IMR-90 (cell line): ENCODE data around the gene MAGEC3. TPM values are rescaled to one million over a fixed set of nuclear protein-coding genes. Genes with fewer than 3 reads are reported as not detected.

Experiments
- ATAC-seq: fragments of 200-7000 bp; cut with Tn5 transposase; 2 replicates; pipeline ENCODE4 v1.9.1; 2020; ENCODE audit warnings: low read depth, mild to moderate bottlenecking, moderate library complexity
- BruUV-seq: library from RNA; stranded (reverse); fragments of 400-500 nt; replicated peaks from 2 replicates; lab custom pipeline; 2021; lab: Mats Ljungman, UMichigan
- CTCF ChIA-PET: fragments of 300-600 bp; formaldehyde crosslinking; extraction: SDS; loops from one replicate; lab custom pipeline; 2021; ENCODE audit warnings: antibody characterized with exemption; lab: Yijun Ruan, JAX
- POLR2A ChIA-PET: fragments of 300-600 bp; sonication (Branson Sonifier 250); formaldehyde crosslinking; loops from one replicate; lab custom pipeline; 2022; ENCODE audit warnings: antibody characterized with exemption; ENCODE audit not compliant: unreplicated experiment; lab: Charles Lee
- DNase-seq: peaks from one replicate; pipeline ENCODE4 v3.0.0; 2013
- H2AFZ ChIP-seq: replicated peaks from 2 replicates; pipeline ENCODE3; 2013; ENCODE audit warnings: low read length, mild to moderate bottlenecking; ENCODE audit not compliant: poor library complexity
- H2AK5ac ChIP-seq: 2 replicates; pipeline ENCODE4 v1.6.1; 2013; ENCODE audit warnings: low read depth, low read length, inconsistent platforms
- H2AK9ac ChIP-seq: replicated peaks from 2 replicates; pipeline ENCODE3; 2013; ENCODE audit warnings: mild to moderate bottlenecking, low read depth, low read length, moderate library complexity; ENCODE audit not compliant: poor library complexity
- H2BK120ac ChIP-seq: 2 replicates; pipeline ENCODE4 v1.6.1; 2013; ENCODE audit warnings: low read depth, low read length, inconsistent platforms
- H2BK15ac ChIP-seq: 3 replicates; pipeline ENCODE4 v1.6.1; 2013; ENCODE audit warnings: low read depth, low read length, inconsistent platforms
- H2BK20ac ChIP-seq: 2 replicates; pipeline ENCODE4 v1.6.1; 2013; ENCODE audit warnings: low read depth, mild to moderate bottlenecking, inconsistent platforms, low read length, moderate library complexity
- H2BK5ac ChIP-seq: 2 replicates; pipeline ENCODE4 v1.6.1; 2013; ENCODE audit warnings: mild to moderate bottlenecking, low read depth, low read length, inconsistent platforms; ENCODE audit not compliant: poor library complexity, severe bottlenecking
- H3K14ac ChIP-seq: replicated peaks from 2 replicates; pipeline ENCODE4 v1.6.1; 2013; ENCODE audit warnings: low read depth, low read length, inconsistent platforms
- H3K18ac ChIP-seq: 2 replicates; pipeline ENCODE4 v1.6.1; 2013; ENCODE audit warnings: low read depth, low read length, control low read depth
- H3K23ac ChIP-seq: 2 replicates; pipeline ENCODE4 v1.6.1; 2013; ENCODE audit warnings: low read depth, low read length, inconsistent platforms
- H3K27ac ChIP-seq: 2 replicates; pipeline ENCODE4 v1.5.1; 2013; ENCODE audit warnings: mild to moderate bottlenecking, control low read depth, low read length; ENCODE audit not compliant: insufficient read depth
- H3K27me3 ChIP-seq: 2 replicates; pipeline ENCODE4 v1.6.1; 2013; ENCODE audit warnings: low read length; ENCODE audit not compliant: control insufficient read depth, insufficient read depth
- H3K36me3 ChIP-seq: 2 replicates; pipeline ENCODE4 v1.6.1; 2013; ENCODE audit warnings: low read length, mixed read lengths; ENCODE audit not compliant: control insufficient read depth, insufficient read depth
- H3K4ac ChIP-seq: 2 replicates; pipeline ENCODE4 v1.6.1; 2013; ENCODE audit warnings: low read depth, low read length, inconsistent platforms
- H3K4me1 ChIP-seq: 2 replicates; pipeline ENCODE4 v1.6.1; 2013; ENCODE audit warnings: low read length, mixed read lengths; ENCODE audit not compliant: control insufficient read depth, insufficient read depth
- H3K4me2 ChIP-seq: 2 replicates; pipeline ENCODE4 v1.6.1; 2013; ENCODE audit warnings: low read depth, mild to moderate bottlenecking, control low read depth, low read length, moderate library complexity
- H3K4me3 ChIP-seq: 2 replicates; pipeline ENCODE4 v1.5.1; 2013; ENCODE audit warnings: low read depth, mild to moderate bottlenecking, control low read depth, low read length, moderate library complexity; ENCODE audit not compliant: insufficient read depth
- H3K56ac ChIP-seq: 2 replicates; pipeline ENCODE4 v1.6.1; 2013; ENCODE audit warnings: low read length, inconsistent platforms; ENCODE audit not compliant: insufficient read depth; ENCODE audit errors: extremely low read depth
- H3K79me1 ChIP-seq, 2 experiments: 2 replicates each; pipeline ENCODE4 v1.6.1; 2013; ENCODE audit warnings: low read length in 2 of 2, inconsistent platforms in 1 of 2, low read depth in 1 of 2
- H3K9ac ChIP-seq: 2 replicates; pipeline ENCODE4 v1.6.1; 2013; ENCODE audit warnings: low read depth, low read length, control low read depth
- H3K9me1 ChIP-seq: 2 replicates; pipeline ENCODE4 v1.6.1; 2013; ENCODE audit warnings: low read length, inconsistent platforms; ENCODE audit not compliant: insufficient read depth
- H3K9me3 ChIP-seq: 2 replicates; pipeline ENCODE4 v1.6.1; 2013; ENCODE audit warnings: low read length; ENCODE audit not compliant: control insufficient read depth, insufficient read depth
- H4K20me1 ChIP-seq: 2 replicates; pipeline ENCODE4 v1.6.1; 2013; ENCODE audit warnings: low read length, inconsistent platforms; ENCODE audit not compliant: insufficient read depth
- H4K5ac ChIP-seq: 2 replicates; pipeline ENCODE4 v1.6.1; 2013; ENCODE audit warnings: mild to moderate bottlenecking, low read depth, low read length, control low read depth
- H4K8ac ChIP-seq, 2 experiments: 2 replicates each; pipeline ENCODE4 v1.6.1; 2013; ENCODE audit warnings: low read depth in 2 of 2, low read length in 2 of 2, control low read depth in 1 of 2, inconsistent platforms in 1 of 2
- H4K91ac ChIP-seq: 2 replicates; pipeline ENCODE4 v1.6.1; 2013; ENCODE audit warnings: low read depth, low read length, inconsistent platforms; ENCODE audit not compliant: insufficient read depth
- CEBPB ChIP-seq: IDR thresholded peaks from 2 replicates; pipeline ENCODE4 v1.6.1; 2012; ENCODE audit warnings: low read depth, low read length, improper control_type of control experiment
- CHD1 ChIP-seq: IDR thresholded peaks from 2 replicates; pipeline ENCODE4 v1.6.1; 2012; ENCODE audit warnings: low read depth, low read length, improper control_type of control experiment
- CTCF ChIP-seq: conservative IDR thresholded peaks from 2 replicates; pipeline ENCODE4 v1.5.1; 2012; ENCODE audit warnings: mild to moderate bottlenecking, low read depth, low read length, improper control_type of control experiment
- FOS ChIP-seq: fragments of 150-350 bp; IDR thresholded peaks from 2 replicates; pipeline ENCODE4 v1.6.1; 2016; ENCODE audit warnings: low read depth, low read length
- MAFK ChIP-seq: IDR thresholded peaks from 2 replicates; pipeline ENCODE4 v1.6.1; 2012; ENCODE audit warnings: low read depth, low read length, improper control_type of control experiment
- MXI1 ChIP-seq: IDR thresholded peaks from 2 replicates; pipeline ENCODE4 v1.6.1; 2012; ENCODE audit warnings: low read depth, mild to moderate bottlenecking, low read length, moderate library complexity, borderline replicate concordance
- NFE2L2 ChIP-seq: fragments of 150-350 bp; IDR thresholded peaks from 2 replicates; pipeline ENCODE4 v1.6.1; 2016; ENCODE audit warnings: low read depth, mild to moderate bottlenecking, low read length
- RAD21 ChIP-seq: IDR thresholded peaks from 2 replicates; pipeline ENCODE4 v1.6.1; 2012; ENCODE audit warnings: low read length, improper control_type of control experiment
- RFX5 ChIP-seq: IDR thresholded peaks from 2 replicates; pipeline ENCODE4 v1.8.0; 2012; ENCODE audit warnings: low read depth, mild to moderate bottlenecking, low read length, moderate library complexity
- SMC3 ChIP-seq: fragments of 150-350 bp; IDR thresholded peaks from 2 replicates; pipeline ENCODE4 v1.6.1; 2016; ENCODE audit warnings: low read depth, mild to moderate bottlenecking, antibody characterized with exemption, low read length, moderate library complexity
- USF2 ChIP-seq: fragments of 150-350 bp; IDR thresholded peaks from 2 replicates; pipeline ENCODE4 v1.6.1; 2017; ENCODE audit warnings: mild to moderate bottlenecking, antibody characterized with exemption, low read length, low read depth
- WGBS, 2 experiments: methylation state at CpG; one replicate each; pipeline versions ENCODE4 v1.1.5 to v1.1.7; 2013; ENCODE audit warnings: missing lambda C conversion rate in 2 of 2; ENCODE audit not compliant: insufficient read length in 1 of 2; ENCODE audit errors: extremely low coverage in 2 of 2; 5-methylcytosine and 5-hydroxymethylcytosine counted together
- dilution Hi-C: fragments of 300-500 bp; cut with HindIII; formaldehyde crosslinking; loops from one replicate; pipeline ENCODE4 v1.14.3; 2018; ENCODE audit warnings: low sequenced_read_pairs; ENCODE audit not compliant: unreplicated experiment
- in situ Hi-C: fragments of 300-500 bp; cut with MboI; formaldehyde crosslinking; loops from 3 replicates; pipeline ENCODE4 v1.14.3; 2019; ENCODE audit warnings: low sequenced_read_pairs, inconsistent platforms, mixed read lengths
- intact Hi-C: fragments of 100-400 bp; cut with micrococcal nuclease; formaldehyde crosslinking; loops from 2 replicates; pipeline ENCODE4 v1.10.0; 2022
- polyA plus RNA-seq, 3 experiments: library from polyadenylated mRNA; depleted of rRNA; stranded (reverse); fragments of >200 nt; gene quantifications; 2 replicates each; pipeline ENCODE4 v1.2.3, GENCODE V29; 2012; ENCODE audit warnings: low replicate concordance in 1 of 3
- total RNA-seq: library from RNA; depleted of rRNA; stranded (reverse); fragments of >200 nt; gene quantifications from 2 replicates; pipeline ENCODE4 v1.2.3, GENCODE V29; 2012

Gene MAGEC3
- total and polyA plus RNA-seq, 2 of the 4 experiments (the other 2 are of a cell fraction), result not detected

- H3K4me1 ChIP-seq, result no peaks in the 10 kb centered on the region
- no peak overlapping the region for H3K23ac ChIP-seq
- no peak for DNase-seq
- no peaks in the 10 kb centered on the region for H3K27me3 ChIP-seq
- no peak overlapping the region for H2AK5ac ChIP-seq
- H2AK9ac ChIP-seq, result no peak overlapping the region
- no peaks in the 10 kb centered on the region for H4K20me1 ChIP-seq
- H3K14ac ChIP-seq, result no peak overlapping the region
- no peak overlapping the region for H3K4me2 ChIP-seq
- H3K9me1 ChIP-seq, result no peaks in the 10 kb centered on the region
- TF ChIP-seq SMC3 (no peak), RAD21 (no peak), CEBPB (no peak), MXI1 (no peak), FOS (no peak), NFE2L2 (no peak), CHD1 (no peak), CTCF (no peak), MAFK (no peak), USF2 (no peak), RFX5 (no peak)
- H2BK15ac ChIP-seq, result no peak overlapping the region
- no peak overlapping the region for H4K5ac ChIP-seq
- no CpG with 5 or more reads among the region's 3 CpGs for WGBS, 2 experiments
- no peak overlapping the region for H2BK120ac ChIP-seq
- H2BK5ac ChIP-seq, result no peak overlapping the region
- in situ Hi-C loops, result no loop called here
- no peak overlapping the region for H3K27ac ChIP-seq
- ChIA-PET CTCF (no interaction called here), POLR2A (no interaction called here)
- H3K79me1 ChIP-seq, result no peaks in the 10 kb centered on the region
- no peaks in the 10 kb centered on the region for H3K36me3 ChIP-seq
- H2BK20ac ChIP-seq, result no peak overlapping the region
- no peaks in the 10 kb centered on the region for H3K9me3 ChIP-seq
- H3K56ac ChIP-seq, result no peak overlapping the region
- no peak overlapping the region for H4K8ac ChIP-seq
- H3K18ac ChIP-seq, result no peak overlapping the region
- no peak overlapping the region for H2AFZ ChIP-seq
- H3K4me3 ChIP-seq, result no peak overlapping the region
- no peak for ATAC-seq
- dilution Hi-C loops, result no loop called here
- no peak overlapping the region for H4K91ac ChIP-seq
- intact Hi-C loops, result no loop called here
- no peak overlapping the region for H3K9ac ChIP-seq
- no TSS peak for BruUV-seq
- H3K4ac ChIP-seq, result no peak overlapping the region
These were observed 79.7 kb downstream of the MAGEC3 start for GRCh38 chrX:141917801-141918200.
